GM12878 (cell line): ENCODE measurements around the gene GALNT12.

Experiments used
- CHD2 ChIP-seq: IDR thresholded peaks from 2 replicates; pipeline ENCODE4 v1.6.1; 2011; ENCODE audit warnings: low read depth, low read length, improper control_type of control experiment, borderline replicate concordance
- EZH2 ChIP-seq: IDR thresholded peaks from 2 replicates; pipeline ENCODE4 v1.6.1; 2012; ENCODE audit warnings: low read depth, mild to moderate bottlenecking, control low read depth, inconsistent platforms, low read length, borderline replicate concordance; ENCODE audit not compliant: control insufficient read depth
- POLR2A ChIP-seq: IDR thresholded peaks from 2 replicates; pipeline ENCODE4 v1.6.1; 2011; ENCODE audit warnings: low read depth, mild to moderate bottlenecking, low read length
- RFX5 ChIP-seq: IDR thresholded peaks from 2 replicates; pipeline ENCODE4 v1.6.1; 2011; ENCODE audit warnings: low read depth, low read length, improper control_type of control experiment
- SMARCA5 ChIP-seq: fragments of 450-650 bp; IDR thresholded peaks from 2 replicates; pipeline ENCODE4 v1.6.1; 2017; ENCODE audit warnings: mild to moderate bottlenecking
- SMC3 ChIP-seq: IDR thresholded peaks from 2 replicates; pipeline ENCODE4 v1.6.1; 2011; ENCODE audit warnings: low read length, improper control_type of control experiment, borderline replicate concordance
- SP1 ChIP-seq: IDR thresholded peaks from one replicate; pipeline ENCODE4 v1.6.1; 2011; ENCODE audit warnings: low read depth, low read length
- TARDBP ChIP-seq: IDR thresholded peaks from 2 replicates; pipeline ENCODE4 v1.6.1; 2016; ENCODE audit warnings: borderline replicate concordance
- ZNF207 ChIP-seq: fragments of 450-650 bp; IDR thresholded peaks from 2 replicates; pipeline ENCODE4 v1.6.1; 2014; ENCODE audit warnings: antibody characterized with exemption, mild to moderate bottlenecking, borderline replicate concordance
- TF ChIP-seq, protein P1 (sequence below): fragments of 450-650 bp; IDR thresholded peaks from 2 replicates; pipeline ENCODE4 v1.6.1; 2017; ENCODE audit warnings: mild to moderate bottlenecking, moderate library complexity
- TF ChIP-seq, protein P2 (sequence below), 3 experiments: IDR thresholded peaks in 2 of 3; conservative IDR thresholded peaks in 1 of 3; 2 replicates each; pipeline ENCODE4 v1.5.1; 2011; ENCODE audit warnings: low read depth in 3 of 3, low read length in 3 of 3, mild to moderate bottlenecking in 3 of 3, control low read depth in 2 of 3, moderate library complexity in 2 of 3, inconsistent platforms in 1 of 3, mixed read lengths in 1 of 3; ENCODE audit not compliant: control insufficient read depth in 2 of 3, insufficient read depth in 1 of 3; ENCODE audit errors: extremely low read depth in 1 of 3
- TF ChIP-seq, protein P3 (sequence below): fragments of 450-650 bp; formaldehyde crosslinking; IDR thresholded peaks from 2 replicates; pipeline ENCODE4 v1.4.0; 2020; ENCODE audit warnings: mild to moderate bottlenecking, moderate library complexity

DNA sequence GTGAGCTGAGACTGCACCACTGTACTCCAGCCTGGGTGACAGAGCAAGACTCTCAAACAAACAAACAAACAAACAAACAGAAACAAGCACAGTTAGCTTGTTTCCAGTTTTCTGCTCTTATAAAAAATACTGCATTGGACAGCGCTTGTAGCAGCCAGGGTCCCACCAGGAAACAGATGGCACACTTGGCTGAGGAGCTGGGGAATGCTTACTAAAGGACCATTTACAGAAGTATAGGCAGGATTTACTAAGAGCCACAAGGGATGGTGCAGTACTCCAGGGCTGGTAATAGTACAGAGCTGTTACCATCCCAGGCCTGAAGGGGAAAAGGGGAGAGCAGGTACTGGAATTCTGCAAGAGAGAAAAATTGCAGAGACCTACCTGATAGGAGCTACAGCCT is 5.9 kb upstream of the GALNT12 start:
- TF ChIP-seq, protein P1, sequence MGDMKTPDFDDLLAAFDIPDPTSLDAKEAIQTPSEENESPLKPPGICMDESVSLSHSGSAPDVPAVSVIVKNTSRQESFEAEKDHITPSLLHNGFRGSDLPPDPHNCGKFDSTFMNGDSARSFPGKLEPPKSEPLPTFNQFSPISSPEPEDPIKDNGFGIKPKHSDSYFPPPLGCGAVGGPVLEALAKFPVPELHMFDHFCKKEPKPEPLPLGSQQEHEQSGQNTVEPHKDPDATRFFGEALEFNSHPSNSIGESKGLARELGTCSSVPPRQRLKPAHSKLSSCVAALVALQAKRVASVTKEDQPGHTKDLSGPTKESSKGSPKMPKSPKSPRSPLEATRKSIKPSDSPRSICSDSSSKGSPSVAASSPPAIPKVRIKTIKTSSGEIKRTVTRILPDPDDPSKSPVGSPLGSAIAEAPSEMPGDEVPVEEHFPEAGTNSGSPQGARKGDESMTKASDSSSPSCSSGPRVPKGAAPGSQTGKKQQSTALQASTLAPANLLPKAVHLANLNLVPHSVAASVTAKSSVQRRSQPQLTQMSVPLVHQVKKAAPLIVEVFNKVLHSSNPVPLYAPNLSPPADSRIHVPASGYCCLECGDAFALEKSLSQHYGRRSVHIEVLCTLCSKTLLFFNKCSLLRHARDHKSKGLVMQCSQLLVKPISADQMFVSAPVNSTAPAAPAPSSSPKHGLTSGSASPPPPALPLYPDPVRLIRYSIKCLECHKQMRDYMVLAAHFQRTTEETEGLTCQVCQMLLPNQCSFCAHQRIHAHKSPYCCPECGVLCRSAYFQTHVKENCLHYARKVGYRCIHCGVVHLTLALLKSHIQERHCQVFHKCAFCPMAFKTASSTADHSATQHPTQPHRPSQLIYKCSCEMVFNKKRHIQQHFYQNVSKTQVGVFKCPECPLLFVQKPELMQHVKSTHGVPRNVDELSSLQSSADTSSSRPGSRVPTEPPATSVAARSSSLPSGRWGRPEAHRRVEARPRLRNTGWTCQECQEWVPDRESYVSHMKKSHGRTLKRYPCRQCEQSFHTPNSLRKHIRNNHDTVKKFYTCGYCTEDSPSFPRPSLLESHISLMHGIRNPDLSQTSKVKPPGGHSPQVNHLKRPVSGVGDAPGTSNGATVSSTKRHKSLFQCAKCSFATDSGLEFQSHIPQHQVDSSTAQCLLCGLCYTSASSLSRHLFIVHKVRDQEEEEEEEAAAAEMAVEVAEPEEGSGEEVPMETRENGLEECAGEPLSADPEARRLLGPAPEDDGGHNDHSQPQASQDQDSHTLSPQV: no peak
- TF ChIP-seq POLR2A (no peak), CHD2 (no peak), SP1 (no peak), SMC3 (no peak), EZH2 (no peak), SMARCA5 (no peak), ZNF207 (no peak), RFX5 (no peak), TARDBP (no peak)
- TF ChIP-seq, protein P2, sequence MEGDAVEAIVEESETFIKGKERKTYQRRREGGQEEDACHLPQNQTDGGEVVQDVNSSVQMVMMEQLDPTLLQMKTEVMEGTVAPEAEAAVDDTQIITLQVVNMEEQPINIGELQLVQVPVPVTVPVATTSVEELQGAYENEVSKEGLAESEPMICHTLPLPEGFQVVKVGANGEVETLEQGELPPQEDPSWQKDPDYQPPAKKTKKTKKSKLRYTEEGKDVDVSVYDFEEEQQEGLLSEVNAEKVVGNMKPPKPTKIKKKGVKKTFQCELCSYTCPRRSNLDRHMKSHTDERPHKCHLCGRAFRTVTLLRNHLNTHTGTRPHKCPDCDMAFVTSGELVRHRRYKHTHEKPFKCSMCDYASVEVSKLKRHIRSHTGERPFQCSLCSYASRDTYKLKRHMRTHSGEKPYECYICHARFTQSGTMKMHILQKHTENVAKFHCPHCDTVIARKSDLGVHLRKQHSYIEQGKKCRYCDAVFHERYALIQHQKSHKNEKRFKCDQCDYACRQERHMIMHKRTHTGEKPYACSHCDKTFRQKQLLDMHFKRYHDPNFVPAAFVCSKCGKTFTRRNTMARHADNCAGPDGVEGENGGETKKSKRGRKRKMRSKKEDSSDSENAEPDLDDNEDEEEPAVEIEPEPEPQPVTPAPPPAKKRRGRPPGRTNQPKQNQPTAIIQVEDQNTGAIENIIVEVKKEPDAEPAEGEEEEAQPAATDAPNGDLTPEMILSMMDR (IDR thresholded peaks at IDR 0.05 in 2 of 3, conservative IDR thresholded peaks at IDR 0.05 in 1 of 3; ENCODE audit: control insufficient read depth in 2 of 3, extremely low read depth in 1 of 3, insufficient read depth in 1 of 3, low read depth in 3 of 3, low read length in 3 of 3): no peak
- TF ChIP-seq, protein P3, sequence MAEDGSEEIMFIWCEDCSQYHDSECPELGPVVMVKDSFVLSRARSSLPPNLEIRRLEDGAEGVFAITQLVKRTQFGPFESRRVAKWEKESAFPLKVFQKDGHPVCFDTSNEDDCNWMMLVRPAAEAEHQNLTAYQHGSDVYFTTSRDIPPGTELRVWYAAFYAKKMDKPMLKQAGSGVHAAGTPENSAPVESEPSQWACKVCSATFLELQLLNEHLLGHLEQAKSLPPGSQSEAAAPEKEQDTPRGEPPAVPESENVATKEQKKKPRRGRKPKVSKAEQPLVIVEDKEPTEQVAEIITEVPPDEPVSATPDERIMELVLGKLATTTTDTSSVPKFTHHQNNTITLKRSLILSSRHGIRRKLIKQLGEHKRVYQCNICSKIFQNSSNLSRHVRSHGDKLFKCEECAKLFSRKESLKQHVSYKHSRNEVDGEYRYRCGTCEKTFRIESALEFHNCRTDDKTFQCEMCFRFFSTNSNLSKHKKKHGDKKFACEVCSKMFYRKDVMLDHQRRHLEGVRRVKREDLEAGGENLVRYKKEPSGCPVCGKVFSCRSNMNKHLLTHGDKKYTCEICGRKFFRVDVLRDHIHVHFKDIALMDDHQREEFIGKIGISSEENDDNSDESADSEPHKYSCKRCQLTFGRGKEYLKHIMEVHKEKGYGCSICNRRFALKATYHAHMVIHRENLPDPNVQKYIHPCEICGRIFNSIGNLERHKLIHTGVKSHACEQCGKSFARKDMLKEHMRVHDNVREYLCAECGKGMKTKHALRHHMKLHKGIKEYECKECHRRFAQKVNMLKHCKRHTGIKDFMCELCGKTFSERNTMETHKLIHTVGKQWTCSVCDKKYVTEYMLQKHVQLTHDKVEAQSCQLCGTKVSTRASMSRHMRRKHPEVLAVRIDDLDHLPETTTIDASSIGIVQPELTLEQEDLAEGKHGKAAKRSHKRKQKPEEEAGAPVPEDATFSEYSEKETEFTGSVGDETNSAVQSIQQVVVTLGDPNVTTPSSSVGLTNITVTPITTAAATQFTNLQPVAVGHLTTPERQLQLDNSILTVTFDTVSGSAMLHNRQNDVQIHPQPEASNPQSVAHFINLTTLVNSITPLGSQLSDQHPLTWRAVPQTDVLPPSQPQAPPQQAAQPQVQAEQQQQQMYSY (CRISPR knock-in tag): no peak
